ENCODE measurements around the gene ITGB3. TPM values are rescaled to one million over a fixed set of nuclear protein-coding genes. Genes with fewer than 3 reads are reported as not detected.
"Not testable (repeated sequence)": the region's sequence is repeated elsewhere in the genome, so short reads cannot be mapped to it uniquely, and the experiment has no call there.

ITGB3 gene
- total RNA-seq, 2 donors from 2014 or later = 68.1 to 197 TPM

- Histone ChIP-seq H3K27me3 (replicated peaks; ENCODE audit: insufficient read depth) (no peaks in the 10 kb centered on the region), H3K9me3 (no peaks in the 10 kb centered on the region), H3K36me3 (peaks cover 6% of the 10 kb centered on the region), H3K4me1 (ENCODE audit: control insufficient read depth in 1 of 2, low read depth in 2 of 2) (peaks cover 23 to 57% of the 10 kb centered on the region in 2 donors), H3K4me3 (no peak overlapping the region), H3K27ac (peak overlapping the region; percentile 49 to 70)
- no peak for TF ChIP-seq CTCF (IDR thresholded peaks at IDR 0.05)
- ATAC-seq (ENCODE audit: insufficient number of reproducible peaks, low FRiP score, low read depth) = no peak
- DNase-seq (ENCODE audit: low spot score) = peak; percentile 48
Measured at GRCh38 chr17:47265983-47266541, 12.4 kb downstream of the ITGB3 start.

GRCh38 chr17:47266782-47267181 is 13.2 kb downstream of the ITGB3 start:
- Histone ChIP-seq H3K4me1 (ENCODE audit: control insufficient read depth in 1 of 2, low read depth in 2 of 2) (peaks cover 23 to 57% of the 10 kb centered on the region in 2 donors), H3K27me3 (replicated peaks; ENCODE audit: insufficient read depth) (no peaks in the 10 kb centered on the region), H3K9me3 (no peaks in the 10 kb centered on the region), H3K27ac (peak overlapping the region; percentile 49 to 70), H3K4me3 (no peak overlapping the region), H3K36me3 (peaks cover 6% of the 10 kb centered on the region)
- ATAC-seq (ENCODE audit: insufficient number of reproducible peaks, low FRiP score, low read depth) (no peak), DNase-seq (ENCODE audit: low spot score) (no peak)
- TF ChIP-seq CTCF (IDR thresholded peaks at IDR 0.05) = no peak

- TF ChIP-seq CTCF (IDR thresholded peaks at IDR 0.05) = no peak
- H3K27me3 ChIP-seq (replicated peaks; ENCODE audit: insufficient read depth) = no peaks in the 10 kb centered on the region
- peak overlapping the region; percentile 49 to 70 for H3K27ac ChIP-seq
- peaks cover 23 to 57% of the 10 kb centered on the region in 2 donors for H3K4me1 ChIP-seq (ENCODE audit: control insufficient read depth in 1 of 2, low read depth in 2 of 2)
- peaks cover 2% of the 10 kb centered on the region for H3K36me3 ChIP-seq
- H3K4me3 ChIP-seq = no peak overlapping the region
- ATAC-seq (ENCODE audit: insufficient number of reproducible peaks, low FRiP score, low read depth) = no peak
- H3K9me3 ChIP-seq = no peaks in the 10 kb centered on the region
- no peak for DNase-seq (ENCODE audit: low spot score)
Measured at GRCh38 chr17:47267354-47267828, 13.8 kb downstream of the ITGB3 start.

GRCh38 chr17:47268964-47269363 is 15.3 kb downstream of the ITGB3 start:
- Histone ChIP-seq H3K4me1 (ENCODE audit: control insufficient read depth in 1 of 2, low read depth in 2 of 2) (peaks cover 23 to 66% of the 10 kb centered on the region in 2 donors), H3K27ac (peak overlapping the region; percentile 27 to 70)
- not testable (repeated sequence) for DNase-seq (ENCODE audit: low spot score); H3K36me3 ChIP-seq; H3K4me3 ChIP-seq; H3K27me3 ChIP-seq (replicated peaks; ENCODE audit: insufficient read depth); H3K9me3 ChIP-seq; ATAC-seq (ENCODE audit: insufficient number of reproducible peaks, low FRiP score, low read depth)

- not testable (repeated sequence) for H3K4me3 ChIP-seq; H3K36me3 ChIP-seq; ATAC-seq (ENCODE audit: insufficient number of reproducible peaks, low FRiP score, low read depth); DNase-seq (ENCODE audit: low spot score); H3K9me3 ChIP-seq; H3K27me3 ChIP-seq (replicated peaks; ENCODE audit: insufficient read depth)
- peaks cover 30 to 74% of the 10 kb centered on the region in 2 donors for H3K4me1 ChIP-seq (ENCODE audit: control insufficient read depth in 1 of 2, low read depth in 2 of 2)
- H3K27ac ChIP-seq = peak overlapping the region; percentile 27 to 70
Measured at GRCh38 chr17:47269561-47270280, 16.1 kb downstream of the ITGB3 start.

GRCh38 chr17:47270946-47271705 is 17.5 kb downstream of the ITGB3 start:
- Histone ChIP-seq H3K27ac (peak overlapping the region in 1 of 2 donors; percentile 70), H3K4me1 (ENCODE audit: control insufficient read depth in 1 of 2, low read depth in 2 of 2) (peaks cover 41 to 79% of the 10 kb centered on the region in 2 donors)
- no peak for DNase-seq (ENCODE audit: low spot score)

More at GRCh38 chr17:47270946-47271705, 17.5 kb downstream of the ITGB3 start:
- Histone ChIP-seq H3K9me3 (no peaks in the 10 kb centered on the region), H3K36me3 (no peaks in the 10 kb centered on the region), H3K4me3 (no peak overlapping the region), H3K27me3 (replicated peaks; ENCODE audit: insufficient read depth) (no peaks in the 10 kb centered on the region)
- TF ChIP-seq CTCF (IDR thresholded peaks at IDR 0.05) = no peak
- no peak for ATAC-seq (ENCODE audit: insufficient number of reproducible peaks, low FRiP score, low read depth)

Measured in thoracic aorta (tissue), 2 donors.